Upper lobe of left lung (tissue), 4 donors: ENCODE data around the gene USP53.
"Not testable (repeated sequence)": the region's sequence is repeated elsewhere in the genome, so short reads cannot be mapped to it uniquely, and the experiment has no call there.

Experiments
- EP300 ChIP-seq, 4 donors: sonication (generic); formaldehyde crosslinking; IDR thresholded peaks; one replicate each; pipeline ENCODE4 v1.5.1; 2017; ENCODE audit warnings: antibody characterized with exemption in 4 of 4, control low read depth in 2 of 4
- POLR2A ChIP-seq, 4 donors: fragments of 450-650 bp; IDR thresholded peaks; one replicate each; pipeline ENCODE4 v1.5.1; 2016 to 2017; ENCODE audit warnings: antibody characterized with exemption in 4 of 4, mild to moderate bottlenecking in 2 of 4
- POLR2AphosphoS5 ChIP-seq, 2 donors: sonication (generic); formaldehyde crosslinking; IDR thresholded peaks; one replicate each; pipeline ENCODE4 v1.5.1; 2017; ENCODE audit warnings: antibody characterized with exemption in 2 of 2
- TF ChIP-seq, protein P1 (sequence below), 6 experiments: fragments of 450-650 bp in 4 of 6; fragments of 200-600 bp in 2 of 6; sonication (generic) in 2 of 6; IDR thresholded peaks; one replicate each; pipeline ENCODE4 v1.5.1; 2016 to 2019; ENCODE audit warnings: antibody characterized with exemption in 6 of 6

DNA sequence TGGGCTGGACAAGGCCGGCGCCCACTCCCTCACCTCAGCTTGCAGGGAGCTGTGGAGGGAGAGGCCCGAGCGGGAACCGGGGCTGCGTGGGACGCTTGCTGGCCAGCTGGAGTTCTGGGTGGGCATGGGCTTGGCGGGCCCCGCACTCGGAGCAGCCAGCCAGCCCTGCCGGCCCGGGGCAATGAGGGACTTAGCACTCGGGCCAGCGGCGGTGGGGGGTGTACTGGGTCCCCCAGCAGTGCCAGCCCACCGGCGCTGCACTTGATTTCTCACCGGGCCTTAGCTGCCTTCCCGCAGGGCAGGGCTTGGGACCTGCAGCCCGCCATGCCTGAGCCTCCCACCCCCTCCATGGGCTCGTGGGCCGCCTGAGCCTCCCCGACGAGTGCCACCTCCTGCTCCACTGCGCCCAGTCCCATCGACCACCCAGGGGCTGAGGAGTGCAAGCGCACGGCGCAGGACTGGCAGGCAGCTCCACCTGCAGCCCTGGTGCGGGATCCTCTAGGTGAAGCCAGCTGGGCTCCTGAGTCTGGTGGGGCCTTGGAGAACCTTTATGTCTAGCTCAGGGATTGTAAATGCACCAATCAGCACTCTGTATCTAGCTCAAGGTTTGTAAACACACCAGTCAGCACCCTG is 38.7 kb upstream of the USP53 start:
- TF ChIP-seq, protein P1, sequence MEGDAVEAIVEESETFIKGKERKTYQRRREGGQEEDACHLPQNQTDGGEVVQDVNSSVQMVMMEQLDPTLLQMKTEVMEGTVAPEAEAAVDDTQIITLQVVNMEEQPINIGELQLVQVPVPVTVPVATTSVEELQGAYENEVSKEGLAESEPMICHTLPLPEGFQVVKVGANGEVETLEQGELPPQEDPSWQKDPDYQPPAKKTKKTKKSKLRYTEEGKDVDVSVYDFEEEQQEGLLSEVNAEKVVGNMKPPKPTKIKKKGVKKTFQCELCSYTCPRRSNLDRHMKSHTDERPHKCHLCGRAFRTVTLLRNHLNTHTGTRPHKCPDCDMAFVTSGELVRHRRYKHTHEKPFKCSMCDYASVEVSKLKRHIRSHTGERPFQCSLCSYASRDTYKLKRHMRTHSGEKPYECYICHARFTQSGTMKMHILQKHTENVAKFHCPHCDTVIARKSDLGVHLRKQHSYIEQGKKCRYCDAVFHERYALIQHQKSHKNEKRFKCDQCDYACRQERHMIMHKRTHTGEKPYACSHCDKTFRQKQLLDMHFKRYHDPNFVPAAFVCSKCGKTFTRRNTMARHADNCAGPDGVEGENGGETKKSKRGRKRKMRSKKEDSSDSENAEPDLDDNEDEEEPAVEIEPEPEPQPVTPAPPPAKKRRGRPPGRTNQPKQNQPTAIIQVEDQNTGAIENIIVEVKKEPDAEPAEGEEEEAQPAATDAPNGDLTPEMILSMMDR (IDR thresholded peaks at IDR 0.05): not testable (repeated sequence)
- not testable (repeated sequence) for TF ChIP-seq POLR2AphosphoS5, POLR2A, EP300 (IDR thresholded peaks at IDR 0.05)
